HL-60 (cell line): ENCODE results near the gene GALM.

Experiments used
- CTCF ChIP-seq: IDR thresholded peaks from one replicate; pipeline ENCODE4 v1.5.1; 2011; ENCODE audit warnings: low read length, control low read depth, inconsistent platforms; ENCODE audit not compliant: insufficient read depth
- POLR2AphosphoS5 ChIP-seq: IDR thresholded peaks from 2 replicates; pipeline ENCODE4 v1.6.1; 2012; ENCODE audit warnings: low read depth
- REST ChIP-seq: IDR thresholded peaks from 2 replicates; pipeline ENCODE4 v1.6.1; 2012; ENCODE audit warnings: low read depth; ENCODE audit not compliant: insufficient replicate concordance

DNA sequence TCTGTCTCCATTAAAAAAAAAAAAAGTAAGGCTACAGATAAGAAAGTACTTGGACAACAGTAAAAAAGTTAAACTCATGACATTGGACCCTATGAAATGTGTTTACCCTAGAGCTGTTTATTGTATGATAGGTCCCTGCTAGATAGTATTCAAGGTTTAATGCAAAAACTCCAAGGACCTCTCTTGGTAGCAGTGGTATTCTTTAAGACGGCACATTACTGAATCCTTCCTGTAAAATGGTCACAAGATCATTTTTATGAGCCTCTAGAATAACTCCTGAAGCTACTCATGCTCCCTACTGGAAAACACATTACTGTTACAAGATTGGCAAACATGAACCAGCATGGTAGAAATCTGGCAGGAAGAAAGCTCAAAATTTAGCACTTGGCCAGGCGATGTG, 38.8 kb downstream of the GALM start:
- TF ChIP-seq CTCF, result no peak
- TF ChIP-seq REST, result no peak
- TF ChIP-seq POLR2AphosphoS5, result no peak
